GM12878 (cell line): ENCODE measurements around the gene KRTAP3-3.

Experiments used
- BRCA1 ChIP-seq: IDR thresholded peaks from 2 replicates; pipeline ENCODE4 v1.6.1; 2011; ENCODE audit warnings: low read depth, low read length, improper control_type of control experiment
- CBX5 ChIP-seq: sonication (generic); IDR thresholded peaks from 2 replicates; pipeline ENCODE4 v1.6.1; 2016; ENCODE audit warnings: low read depth, moderate library complexity, mild to moderate bottlenecking, inconsistent platforms
- CREB1 ChIP-seq: IDR thresholded peaks from 2 replicates; pipeline ENCODE4 v1.6.1; 2012; ENCODE audit warnings: low read depth, mild to moderate bottlenecking, inconsistent platforms
- CREM ChIP-seq: IDR thresholded peaks from 2 replicates; pipeline ENCODE4 v1.6.1; 2014; ENCODE audit warnings: antibody characterized with exemption, low read depth
- EZH2 ChIP-seq: IDR thresholded peaks from 2 replicates; pipeline ENCODE4 v1.6.1; 2012; ENCODE audit warnings: low read depth, mild to moderate bottlenecking, control low read depth, inconsistent platforms, low read length, borderline replicate concordance; ENCODE audit not compliant: control insufficient read depth
- FOS ChIP-seq: IDR thresholded peaks from 3 replicates; pipeline ENCODE4 v1.6.1; 2011; ENCODE audit warnings: borderline replicate concordance; ENCODE audit not compliant: insufficient read length; ENCODE audit errors: extremely low read depth
- POLR2A ChIP-seq: IDR thresholded peaks from 2 replicates; pipeline ENCODE4 v1.6.1; 2011; ENCODE audit warnings: low read depth, mild to moderate bottlenecking, low read length
- RFX5 ChIP-seq: IDR thresholded peaks from 2 replicates; pipeline ENCODE4 v1.6.1; 2011; ENCODE audit warnings: low read depth, low read length, improper control_type of control experiment
- STAT1 ChIP-seq: fragments of 450-650 bp; conservative IDR thresholded peaks from 2 replicates; pipeline ENCODE4 v1.6.1; 2014; ENCODE audit warnings: antibody characterized with exemption, mild to moderate bottlenecking
- TF ChIP-seq, protein P1 (sequence below), 3 experiments: IDR thresholded peaks in 2 of 3; conservative IDR thresholded peaks in 1 of 3; 2 replicates each; pipeline ENCODE4 v1.5.1; 2011; ENCODE audit warnings: low read depth in 3 of 3, low read length in 3 of 3, mild to moderate bottlenecking in 3 of 3, control low read depth in 2 of 3, moderate library complexity in 2 of 3, inconsistent platforms in 1 of 3, mixed read lengths in 1 of 3; ENCODE audit not compliant: control insufficient read depth in 2 of 3, insufficient read depth in 1 of 3; ENCODE audit errors: extremely low read depth in 1 of 3
- TF ChIP-seq, protein P2 (sequence below): IDR thresholded peaks from 2 replicates; pipeline ENCODE4 v1.6.1; 2012; ENCODE audit warnings: low read depth, low read length, improper control_type of control experiment

- TF ChIP-seq CREM (no peak), CREB1 (no peak), EZH2 (no peak), STAT1 (no peak), RFX5 (no peak), CBX5 (no peak), POLR2A (no peak), BRCA1 (no peak), FOS (no peak)
- TF ChIP-seq, protein P1, sequence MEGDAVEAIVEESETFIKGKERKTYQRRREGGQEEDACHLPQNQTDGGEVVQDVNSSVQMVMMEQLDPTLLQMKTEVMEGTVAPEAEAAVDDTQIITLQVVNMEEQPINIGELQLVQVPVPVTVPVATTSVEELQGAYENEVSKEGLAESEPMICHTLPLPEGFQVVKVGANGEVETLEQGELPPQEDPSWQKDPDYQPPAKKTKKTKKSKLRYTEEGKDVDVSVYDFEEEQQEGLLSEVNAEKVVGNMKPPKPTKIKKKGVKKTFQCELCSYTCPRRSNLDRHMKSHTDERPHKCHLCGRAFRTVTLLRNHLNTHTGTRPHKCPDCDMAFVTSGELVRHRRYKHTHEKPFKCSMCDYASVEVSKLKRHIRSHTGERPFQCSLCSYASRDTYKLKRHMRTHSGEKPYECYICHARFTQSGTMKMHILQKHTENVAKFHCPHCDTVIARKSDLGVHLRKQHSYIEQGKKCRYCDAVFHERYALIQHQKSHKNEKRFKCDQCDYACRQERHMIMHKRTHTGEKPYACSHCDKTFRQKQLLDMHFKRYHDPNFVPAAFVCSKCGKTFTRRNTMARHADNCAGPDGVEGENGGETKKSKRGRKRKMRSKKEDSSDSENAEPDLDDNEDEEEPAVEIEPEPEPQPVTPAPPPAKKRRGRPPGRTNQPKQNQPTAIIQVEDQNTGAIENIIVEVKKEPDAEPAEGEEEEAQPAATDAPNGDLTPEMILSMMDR (IDR thresholded peaks at IDR 0.05 in 2 of 3, conservative IDR thresholded peaks at IDR 0.05 in 1 of 3; ENCODE audit: control insufficient read depth in 2 of 3, extremely low read depth in 1 of 3, insufficient read depth in 1 of 3, low read depth in 3 of 3, low read length in 3 of 3): no peak
- TF ChIP-seq, protein P2, sequence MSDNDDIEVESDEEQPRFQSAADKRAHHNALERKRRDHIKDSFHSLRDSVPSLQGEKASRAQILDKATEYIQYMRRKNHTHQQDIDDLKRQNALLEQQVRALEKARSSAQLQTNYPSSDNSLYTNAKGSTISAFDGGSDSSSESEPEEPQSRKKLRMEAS: no peak
Measured at GRCh38 chr17:40945414-40945813, 48.5 kb downstream of the KRTAP3-3 start.
